Dermis microvascular lymphatic vessel endothelial cell (primary cell): ENCODE results near the gene CASS4. TPM values are rescaled to one million over a fixed set of nuclear protein-coding genes. Genes with fewer than 3 reads are reported as not detected.

ENCODE experiments used
- DNase-seq, 2 donors: peaks; one replicate each; pipeline versions ENCODE4 v3.0.0 to v3.0.0-alpha.2; 2010; ENCODE audit warnings: low read depth in 2 of 2
- total RNA-seq: library from RNA; depleted of rRNA; stranded (reverse); fragments of >200 nt; gene quantifications from 2 replicates; pipeline ENCODE4 v1.2.1, GENCODE V29; 2014

CASS4 gene
- total RNA-seq, 1 donor from 2014 or later = under 0.01 TPM

DNA sequence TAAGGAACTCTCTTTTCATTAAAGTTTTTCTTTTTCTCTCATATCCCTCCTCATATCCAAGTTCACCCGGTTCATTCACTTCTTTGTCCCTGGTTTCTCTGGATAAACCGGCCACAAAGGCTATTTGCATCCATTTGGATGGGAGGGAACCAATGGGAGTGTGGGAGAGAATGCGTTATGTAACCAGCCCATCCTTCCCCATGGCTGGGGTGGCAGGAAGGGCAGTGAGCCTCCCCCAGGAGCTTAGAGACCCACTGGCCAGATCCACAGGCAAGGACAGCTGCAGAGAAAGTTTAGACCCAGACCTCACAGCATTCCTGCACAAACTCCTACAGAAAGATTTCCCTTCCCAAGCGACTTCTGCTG is 10.7 kb downstream of the CASS4 start:
- DNase-seq = no peak

DNA sequence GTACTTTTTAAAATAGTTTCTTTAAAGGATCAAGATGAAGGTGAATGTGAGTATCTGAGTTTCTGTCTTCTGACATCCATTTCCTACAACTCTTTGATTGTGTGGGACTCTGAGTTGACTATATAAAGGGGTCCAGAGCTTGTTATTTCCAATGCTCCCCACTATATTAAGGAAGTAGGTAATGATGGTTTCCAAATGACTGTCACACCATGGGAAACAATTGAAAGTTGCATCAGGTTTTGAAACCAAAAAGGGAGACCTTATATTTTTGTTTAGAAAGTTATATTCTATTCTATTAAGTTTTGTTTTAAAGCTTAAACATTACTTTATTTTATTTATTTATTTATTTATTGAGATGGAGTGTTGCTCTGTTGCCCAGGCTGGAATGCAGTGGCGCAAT is 11.2 kb downstream of the CASS4 start:
- DNase-seq = no peak

DNA sequence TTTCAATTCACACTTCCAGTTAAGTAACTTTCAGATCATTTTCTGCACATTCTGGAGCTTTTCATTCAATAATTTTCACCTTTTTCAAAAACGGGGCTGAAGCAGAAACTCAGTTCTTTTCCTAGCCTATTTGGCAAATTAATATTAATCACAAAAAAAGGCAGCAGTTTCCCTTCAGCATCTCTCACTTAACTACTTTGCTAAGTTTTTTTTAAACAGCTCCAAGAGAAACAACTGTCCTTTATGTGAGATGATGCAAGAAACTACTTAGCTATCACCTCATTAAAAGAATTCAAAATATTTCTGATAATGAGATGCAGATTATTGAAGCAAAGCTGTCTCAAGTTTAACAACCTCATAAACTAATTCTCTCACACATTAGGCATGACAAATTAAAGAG is 11.8 kb downstream of the CASS4 start:
- DNase-seq = no peak

DNA sequence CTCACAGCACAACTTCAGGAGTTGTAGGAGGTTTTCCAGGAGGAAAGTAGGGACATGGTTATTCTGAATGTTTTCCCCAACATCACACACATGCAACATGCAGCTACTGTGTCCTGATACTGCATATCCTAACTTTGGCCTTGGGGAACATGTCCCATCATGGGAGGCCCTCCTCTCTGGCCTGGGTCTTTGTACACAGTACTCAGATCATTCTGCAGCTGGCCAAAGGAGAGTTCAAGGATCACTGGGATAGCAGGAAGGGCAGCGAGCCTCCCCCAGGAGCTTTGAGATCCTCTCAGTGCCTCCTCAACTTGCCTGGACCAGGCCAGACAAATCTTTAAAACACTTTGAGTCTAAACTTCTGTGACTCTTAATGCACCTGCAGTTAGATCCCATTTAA is 12.9 kb downstream of the CASS4 start:
- no peak for DNase-seq

DNA sequence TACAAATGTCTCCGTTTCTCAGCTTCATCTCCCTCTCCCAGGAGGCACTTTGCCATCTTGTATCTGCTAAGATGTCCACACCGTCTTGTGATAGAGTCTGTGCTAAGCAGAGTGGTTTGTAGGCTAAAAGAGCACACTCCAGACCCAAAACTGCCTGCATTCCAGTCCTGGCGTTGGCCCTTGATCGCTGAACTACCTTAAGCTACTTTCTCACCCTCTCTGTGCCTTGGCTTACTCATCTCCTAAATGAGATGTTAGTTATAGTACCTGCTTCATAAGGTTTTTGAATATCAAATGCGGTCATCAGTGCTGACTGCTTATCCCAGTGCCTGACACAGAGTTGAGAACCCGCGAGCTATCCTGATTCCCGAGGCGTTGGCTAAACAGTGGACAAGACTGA is 14.0 kb downstream of the CASS4 start:
- no peak for DNase-seq

DNA sequence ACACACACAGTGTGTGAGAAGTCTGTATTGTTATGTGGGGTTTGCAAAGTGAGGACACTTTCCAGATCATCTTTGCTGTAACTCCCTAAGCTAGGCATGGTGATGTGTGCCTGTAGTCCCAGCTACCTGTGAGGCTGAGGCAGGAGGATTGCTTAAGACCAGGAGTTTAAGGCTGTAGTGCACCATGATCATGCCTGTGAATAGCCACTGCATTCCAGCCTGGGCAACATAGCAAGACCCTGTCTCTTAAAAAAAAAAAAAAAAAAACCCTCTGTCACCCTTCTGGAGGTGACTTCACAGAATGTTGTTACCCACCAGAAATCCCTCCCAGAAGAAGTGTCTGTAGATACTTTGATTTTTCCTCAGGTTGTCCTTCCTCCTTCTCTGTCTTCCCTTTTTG is 14.9 kb downstream of the CASS4 start:
- no peak for DNase-seq

DNA sequence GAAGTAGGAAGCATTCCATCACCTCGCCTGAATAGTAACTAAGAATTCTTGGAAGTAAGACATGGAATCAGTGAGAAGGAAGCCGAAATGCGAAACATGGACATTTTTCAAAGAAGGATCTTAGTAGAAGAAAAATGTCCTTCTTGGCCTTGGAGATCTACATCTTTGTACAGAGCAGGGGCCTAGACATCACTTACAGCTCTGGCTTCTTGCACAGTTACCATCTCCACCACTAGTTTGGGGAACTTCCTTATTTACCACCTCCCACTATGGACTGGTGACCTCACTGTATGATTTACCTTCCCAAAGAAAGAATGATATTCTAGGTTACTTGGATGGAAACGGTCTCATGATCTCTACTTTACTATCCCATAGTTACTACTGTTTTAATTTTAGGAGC is 15.7 kb downstream of the CASS4 start:
- DNase-seq = no peak

DNA sequence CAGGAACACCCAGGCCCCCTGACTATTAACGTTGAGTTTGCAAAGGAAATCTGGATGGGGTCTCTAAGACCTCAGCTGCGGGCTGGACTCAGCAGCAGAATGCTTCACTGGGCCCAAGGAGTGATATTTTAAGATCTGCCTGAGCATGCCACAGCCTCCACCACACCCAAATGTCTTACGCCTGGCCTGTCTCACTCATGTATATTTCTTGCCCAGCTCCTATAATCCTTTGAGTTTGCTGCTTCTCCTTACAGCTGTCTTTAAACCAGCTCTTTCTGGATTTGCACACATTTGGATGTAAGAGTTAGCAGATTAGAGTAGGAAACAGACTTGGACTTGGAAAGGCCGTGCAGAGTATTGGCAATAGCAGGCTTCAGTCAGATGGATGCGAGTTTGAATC is 16.4 kb downstream of the CASS4 start:
- no peak for DNase-seq

DNA sequence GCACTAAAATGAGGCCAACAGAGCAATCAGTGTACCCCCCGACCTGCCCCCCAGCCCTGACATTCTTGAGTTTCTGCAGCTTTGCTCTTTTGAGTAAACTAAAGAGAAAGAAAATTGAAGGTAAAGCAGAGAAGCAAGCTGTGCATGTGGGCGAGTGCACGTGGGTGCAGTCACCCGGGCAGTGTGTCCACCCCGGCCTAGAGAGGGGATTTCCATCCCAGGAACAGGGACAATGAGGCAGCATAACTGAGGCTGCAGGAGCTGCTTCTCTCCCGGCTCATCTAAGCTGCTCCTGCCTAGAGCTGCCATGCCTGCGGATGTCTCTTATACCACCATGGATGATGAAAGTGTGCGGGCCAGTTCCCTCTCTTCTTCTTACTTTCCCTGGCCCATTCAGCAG is 16.8 kb downstream of the CASS4 start:
- DNase-seq = no peak

DNA sequence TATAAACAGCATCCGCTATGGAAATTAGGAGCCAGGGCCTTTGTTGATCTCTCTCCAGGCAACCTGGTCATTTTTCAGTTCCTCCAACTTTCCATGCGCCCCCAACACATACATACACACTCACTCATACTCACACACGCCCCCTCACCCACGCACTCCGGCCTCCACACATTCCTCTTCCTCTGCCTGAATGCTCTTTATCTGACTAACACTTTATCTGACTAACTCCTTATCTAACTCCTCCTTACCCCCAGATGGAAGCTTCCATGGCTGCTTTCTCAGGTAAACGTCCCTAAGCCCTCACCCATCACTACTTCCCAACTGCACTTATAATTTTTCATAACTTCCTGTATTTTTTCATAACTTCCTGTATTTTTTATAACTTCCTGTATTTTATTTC is 17.4 kb downstream of the CASS4 start:
- DNase-seq = peak; percentile 7 to 47

DNA sequence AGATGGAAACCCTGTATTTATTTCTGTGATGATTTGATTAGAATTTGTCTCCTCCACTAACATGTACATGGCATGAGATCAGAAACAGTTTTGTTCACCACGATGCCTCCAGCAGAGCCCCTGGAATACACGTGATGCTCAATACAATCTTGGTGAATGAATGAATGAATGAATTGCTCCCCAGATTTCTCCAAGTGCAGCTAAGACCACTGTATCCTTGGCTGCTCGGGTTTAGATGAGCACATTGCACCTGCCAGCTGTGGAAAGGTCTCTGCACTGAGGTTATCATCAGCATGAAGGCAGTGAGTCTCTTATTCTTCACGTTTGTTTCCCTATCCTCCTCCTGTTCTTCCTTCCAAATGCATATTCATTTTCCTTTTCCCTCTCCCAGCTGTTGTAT is 17.9 kb downstream of the CASS4 start:
- no peak for DNase-seq

DNA sequence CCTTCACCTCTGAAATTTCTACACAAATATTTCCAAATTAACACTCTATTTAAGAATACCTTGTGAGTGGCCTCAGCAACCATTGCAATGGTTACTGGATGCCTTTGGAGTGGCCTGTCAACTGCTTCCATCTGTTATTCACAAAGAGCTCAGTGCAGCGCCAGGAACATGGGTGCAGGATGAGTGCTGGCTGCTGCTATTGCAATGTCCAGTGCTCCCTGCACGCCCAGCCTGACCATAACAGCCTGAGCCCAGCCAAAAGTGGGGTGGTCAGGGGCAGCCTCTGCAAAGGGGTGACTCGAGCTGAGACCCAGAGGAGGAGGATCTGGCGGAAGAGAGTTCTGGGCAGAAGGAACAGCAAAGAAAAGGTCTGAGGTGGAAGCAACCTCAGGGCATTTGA is 18.4 kb downstream of the CASS4 start:
- DNase-seq = no peak

DNA sequence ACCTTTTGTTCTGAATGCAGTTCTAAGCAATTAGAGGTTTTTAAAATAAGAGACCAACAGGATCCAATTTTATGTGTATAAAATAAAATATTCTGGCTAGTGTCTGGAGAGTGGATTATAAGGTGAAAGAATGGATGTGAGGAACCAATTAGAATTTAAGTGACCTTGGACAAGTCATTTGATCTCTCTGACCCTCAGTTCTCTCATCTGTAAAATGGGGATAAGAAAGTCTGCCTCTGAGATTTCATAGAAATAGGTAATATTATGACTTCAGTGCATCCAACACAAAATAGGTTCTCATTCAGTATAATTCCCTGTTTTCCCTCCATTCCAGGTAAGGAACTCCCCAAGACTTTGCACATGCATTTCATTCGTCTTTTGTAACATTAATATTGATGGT is 18.9 kb downstream of the CASS4 start:
- no peak for DNase-seq

DNA sequence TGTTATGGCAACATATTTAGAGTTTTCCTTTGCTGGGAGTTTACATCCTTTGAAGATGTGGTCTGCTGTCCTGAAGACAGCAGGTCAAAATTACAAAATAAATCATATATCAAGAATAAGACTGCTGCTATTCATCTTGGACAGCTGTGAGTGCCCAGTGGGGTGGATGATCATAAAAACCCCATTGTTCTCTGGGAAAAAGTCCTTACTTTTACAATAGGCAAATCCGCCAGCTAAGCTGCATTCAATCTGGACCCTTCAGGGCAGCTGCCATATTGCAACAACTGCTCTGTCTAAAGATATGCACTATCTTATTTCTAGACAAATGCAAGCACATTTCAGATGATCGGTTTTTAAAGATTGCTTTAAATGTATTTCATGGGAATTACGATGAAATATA is 19.4 kb downstream of the CASS4 start:
- no peak for DNase-seq

DNA sequence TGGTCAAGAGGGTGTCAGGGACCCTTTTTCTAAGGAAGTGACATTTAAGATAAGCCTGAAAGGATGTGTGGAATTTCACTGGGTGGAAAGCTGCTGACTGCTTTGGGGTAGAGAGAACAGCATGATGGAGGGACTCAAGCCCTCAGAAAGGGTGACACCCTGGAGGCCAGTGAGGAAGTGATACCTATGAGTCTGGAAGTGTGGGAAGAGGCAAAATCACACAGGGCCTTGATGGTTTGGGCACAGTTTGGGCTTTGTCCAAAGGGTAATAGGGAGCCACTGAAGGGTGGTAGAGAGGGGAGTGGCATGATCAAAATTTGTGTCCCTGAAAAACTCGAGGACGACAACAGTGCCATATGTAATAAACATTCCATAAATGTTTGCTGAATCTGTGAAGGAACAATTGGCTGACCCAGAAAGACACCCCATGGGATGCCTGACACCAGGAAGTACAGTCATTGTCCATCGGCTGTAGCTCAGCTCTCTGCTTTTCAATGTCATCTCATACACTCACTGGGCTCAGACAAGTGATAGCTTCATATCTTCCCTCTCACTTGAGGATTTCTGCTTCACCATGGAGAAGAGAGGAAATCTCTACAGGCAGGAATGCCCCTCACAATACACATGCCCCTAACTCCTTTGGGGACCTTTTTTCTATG is 21.3 kb downstream of the CASS4 start:
- no peak for DNase-seq

DNA sequence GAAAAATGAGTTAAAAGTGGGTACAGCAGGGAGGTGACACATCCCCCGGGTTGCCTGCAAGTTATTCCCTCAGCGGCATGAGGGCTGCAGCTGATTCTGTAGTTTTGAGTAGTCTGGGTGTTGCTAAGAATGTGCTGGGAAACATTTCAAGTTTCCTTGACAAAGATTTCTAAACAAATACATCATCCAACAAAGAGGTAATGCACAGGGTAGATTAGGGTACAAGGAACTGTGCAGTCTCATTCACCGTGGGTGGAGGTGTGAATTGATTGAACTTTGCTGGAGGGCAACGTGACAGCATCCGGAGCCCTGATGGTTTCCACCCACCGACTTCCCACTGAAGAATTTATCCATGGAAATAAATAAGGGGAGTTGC is 21.8 kb downstream of the CASS4 start:
- no peak for DNase-seq

DNA sequence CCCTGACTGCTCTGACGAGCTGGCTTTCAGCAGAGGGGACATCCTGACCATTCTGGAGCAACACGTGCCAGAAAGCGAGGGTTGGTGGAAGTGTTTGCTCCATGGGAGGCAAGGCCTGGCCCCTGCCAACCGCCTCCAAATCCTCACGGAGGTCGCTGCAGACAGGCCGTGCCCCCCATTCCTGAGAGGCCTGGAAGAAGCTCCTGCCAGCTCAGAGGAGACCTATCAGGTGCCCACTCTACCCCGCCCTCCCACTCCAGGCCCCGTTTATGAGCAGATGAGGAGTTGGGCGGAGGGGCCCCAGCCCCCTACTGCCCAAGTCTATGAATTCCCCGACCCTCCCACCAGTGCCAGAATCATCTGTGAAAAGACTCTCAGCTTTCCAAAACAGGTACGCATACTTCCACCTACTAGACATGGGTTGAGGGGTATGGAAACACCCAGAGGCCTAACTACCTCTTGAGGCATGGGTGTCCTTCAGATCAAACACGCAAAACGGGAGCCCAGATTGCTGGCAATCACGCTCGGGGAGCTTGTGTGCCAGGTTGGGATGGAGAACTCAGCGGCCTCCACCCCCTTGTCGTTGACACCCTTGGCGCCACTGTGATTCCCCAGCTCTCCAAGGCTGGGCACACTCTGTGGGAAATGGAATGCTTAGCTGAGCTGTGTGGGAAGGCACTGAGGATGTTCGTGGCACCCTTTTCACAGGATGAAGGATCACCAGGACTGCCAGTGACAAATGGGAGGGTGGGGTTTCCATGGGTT is 25.3 kb downstream of the CASS4 start:
- no peak for DNase-seq

DNA sequence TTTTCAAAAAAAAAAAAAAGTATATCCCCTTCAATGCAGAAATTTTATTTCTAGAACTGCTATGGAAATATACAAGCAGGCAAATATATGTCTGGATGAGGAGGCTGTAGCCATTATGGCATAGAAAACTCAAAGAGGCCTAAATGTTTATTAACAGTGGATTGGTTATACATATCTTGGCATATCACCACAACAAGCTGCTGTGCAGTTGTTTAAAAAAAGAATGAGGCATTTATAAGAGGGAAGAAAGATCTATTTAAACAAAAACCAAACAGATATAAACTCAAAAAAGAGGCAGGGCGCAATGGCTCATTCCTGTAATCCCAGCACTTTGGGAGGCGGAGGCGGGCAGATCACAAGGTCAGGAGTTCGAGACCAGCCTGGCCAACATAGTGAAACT is 26.2 kb downstream of the CASS4 start:
- DNase-seq = no peak

DNA sequence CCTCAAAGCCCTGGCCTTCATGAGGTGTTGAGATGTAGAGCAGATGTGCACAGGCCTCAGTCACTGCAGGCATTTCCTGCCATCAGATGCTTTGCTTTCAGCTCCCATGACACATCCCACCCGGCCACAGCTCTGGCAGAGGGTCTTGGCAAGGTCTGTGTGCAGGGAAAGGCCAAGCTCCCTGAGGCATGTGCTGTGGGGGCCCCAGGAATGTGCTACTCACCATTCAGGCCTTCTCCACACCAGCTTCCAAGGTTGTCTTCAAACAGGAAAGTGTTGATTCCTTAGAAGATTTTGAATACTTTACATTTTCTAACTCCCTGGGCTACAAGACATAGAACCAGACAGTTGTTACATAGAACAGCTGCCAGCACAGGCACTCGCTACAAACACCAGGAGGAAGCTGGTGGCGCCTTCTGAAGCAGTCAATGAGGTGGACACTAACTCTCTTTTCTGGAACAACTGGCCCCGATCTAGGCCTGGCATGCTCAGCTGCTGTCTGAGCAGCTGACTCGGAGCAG is 27.8 kb downstream of the CASS4 start:
- DNase-seq = peak; percentile 48 to 72

DNA sequence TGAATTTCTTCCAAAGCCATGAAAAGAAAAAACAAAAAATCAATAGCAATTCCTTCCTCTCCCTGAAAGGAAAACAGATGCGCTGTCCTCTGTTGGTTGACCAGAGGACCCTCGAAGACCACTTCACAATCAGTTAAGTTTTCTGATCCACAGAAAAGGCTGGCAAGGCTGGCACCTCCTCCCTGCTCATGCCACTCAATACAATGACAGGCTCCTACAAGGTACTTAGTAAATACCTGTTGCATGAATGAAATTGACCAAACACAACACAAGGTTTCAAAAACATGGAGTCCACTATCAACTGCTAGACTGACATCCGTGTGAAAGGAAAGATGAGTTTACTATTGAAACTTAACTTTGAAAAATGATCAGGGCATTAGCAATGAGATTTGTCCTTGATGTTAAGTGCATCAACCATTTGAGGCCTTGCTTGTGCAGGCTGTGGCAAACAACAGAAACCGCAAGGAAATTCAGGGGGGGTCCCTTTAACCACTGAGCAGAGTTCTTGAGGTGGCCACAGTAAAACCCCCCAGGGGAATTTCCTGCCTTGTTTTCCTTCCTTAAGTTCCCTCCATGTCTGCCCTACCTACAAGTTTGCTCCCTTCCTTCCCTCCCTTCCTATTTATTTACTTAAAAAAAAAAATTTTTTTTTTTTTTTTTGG is 28.4 kb downstream of the CASS4 start:
- DNase-seq = no peak

DNA sequence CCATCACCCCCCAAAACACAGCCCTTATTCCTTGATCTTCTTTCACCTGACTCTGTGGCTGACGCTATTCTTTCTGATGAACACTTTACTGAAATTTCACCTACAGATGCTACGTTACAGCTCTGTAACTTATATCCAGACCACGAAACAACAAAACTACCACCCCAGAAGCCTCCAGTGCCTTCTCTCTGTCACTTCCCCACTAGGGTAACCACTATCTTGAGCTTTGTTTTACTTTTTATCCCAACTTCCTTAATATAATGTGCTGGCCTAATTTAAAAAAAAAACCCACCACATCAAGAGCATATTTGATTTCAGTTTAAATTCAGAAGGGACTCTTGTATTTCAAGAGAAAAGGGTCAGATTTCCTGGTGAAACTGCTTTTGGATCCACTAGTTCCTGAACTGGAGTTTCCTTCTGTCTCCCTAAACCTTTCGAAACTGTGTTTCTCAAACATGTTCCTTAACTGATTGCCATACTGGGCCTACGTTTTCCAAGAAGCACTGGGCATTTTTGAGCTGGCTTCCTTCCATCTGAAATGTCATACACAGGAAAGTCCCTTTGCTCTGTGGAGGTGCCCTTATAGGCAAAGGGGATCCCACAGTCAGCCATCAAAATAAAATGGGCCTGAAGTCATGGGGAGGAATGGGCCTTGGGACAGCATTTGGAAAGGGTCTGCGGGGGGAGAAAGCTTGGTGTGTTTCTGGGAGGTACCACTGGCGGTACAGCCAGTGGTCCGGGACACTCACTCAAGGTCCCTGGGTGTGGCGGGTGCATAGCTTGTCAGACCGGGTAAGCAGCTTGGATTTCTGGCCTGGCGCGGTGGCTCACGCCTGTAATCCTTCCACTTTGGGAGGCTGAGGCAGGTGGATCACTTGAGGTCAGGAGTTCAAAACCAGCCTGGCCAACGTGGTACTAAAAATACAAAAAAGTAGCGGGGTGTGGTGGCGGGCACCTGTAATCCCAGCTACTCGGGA is 30.6 kb downstream of the CASS4 start:
- no peak for DNase-seq
